HCT116 (cell line): Measurements from ENCODE around the gene CAPN9. TPM values are rescaled to one million over a fixed set of nuclear protein-coding genes. Genes with fewer than 3 reads are reported as not detected.

ENCODE experiments used
- ATAC-seq: fragments of 200-7000 bp; cut with Tn5 transposase; 2 replicates; pipeline ENCODE4 v1.9.1; 2020; ENCODE audit warnings: mild to moderate bottlenecking, moderate library complexity
- BruUV-seq: library from RNA; stranded (reverse); fragments of 400-500 nt; replicated peaks from 2 replicates; lab custom pipeline; 2021; lab: Mats Ljungman, UMichigan
- CTCF ChIA-PET: fragments of 300-600 bp; sonication (Branson Sonifier 250); formaldehyde crosslinking; loops from one replicate; lab custom pipeline; 2021; ENCODE audit warnings: antibody characterized with exemption; lab: Charles Lee
- POLR2A ChIA-PET: fragments of 300-600, 350-600 bp; sonication (Branson Sonifier 250); formaldehyde crosslinking; loops from one replicate; lab custom pipeline; 2021; ENCODE audit warnings: antibody characterized with exemption; lab: Charles Lee
- RAD21 ChIA-PET, 2 experiments: fragments of 300-600 bp; sonication (Branson Sonifier 250); formaldehyde crosslinking; loops; one replicate each; lab custom pipeline; 2023; ENCODE audit warnings: low total read pairs in 2 of 2; ENCODE audit not compliant: uncharacterized antibody in 2 of 2, unreplicated experiment in 2 of 2, low non-redundant PET in 1 of 2; lab: Charles Lee
- DNase-seq: peaks from one replicate; pipeline ENCODE4 v3.0.0-alpha.2; 2010; ENCODE audit warnings: low read depth, low spot score
- H2AFZ ChIP-seq: fragments of 200-600 bp; shearing (Covaris generic), sonication (generic); 2 replicates; pipeline ENCODE4 v1.6.1; 2017; ENCODE audit warnings: low read depth, mixed run types, mixed read lengths, antibody characterized with exemption, low read length; ENCODE audit not compliant: poor library complexity, severe bottlenecking
- H3K27ac ChIP-seq: 2 replicates; pipeline ENCODE4 v1.5.1; 2012; ENCODE audit warnings: low read depth, low read length
- H3K27me3 ChIP-seq: fragments of 200-600 bp; sonication (generic); 2 replicates; pipeline ENCODE4 v1.6.1; 2016; ENCODE audit warnings: mixed run types, low read length, mixed read lengths; ENCODE audit not compliant: insufficient read depth
- H3K36me3 ChIP-seq, 2 experiments: fragments of 200-500 bp in 1 of 2; fragments of 200-600 bp in 1 of 2; sonication (Bioruptor generic) in 1 of 2; sonication (generic) in 1 of 2; 2 replicates each; pipeline versions ENCODE4 v1.5.1 to v1.6.1; 2014 to 2016; ENCODE audit warnings: low read length in 2 of 2, inconsistent platforms in 1 of 2, mixed read lengths in 1 of 2, mixed run types in 1 of 2; ENCODE audit not compliant: insufficient read depth in 2 of 2, control insufficient read depth in 1 of 2
- H3K4me1 ChIP-seq, 2 experiments: fragments of 200-600 bp in 1 of 2; sonication (generic) in 1 of 2; 2 replicates each; pipeline versions ENCODE4 v1.5.1 to v1.6.1; 2012 to 2017; ENCODE audit warnings: low read length in 2 of 2, inconsistent platforms in 1 of 2, mild to moderate bottlenecking in 1 of 2, mixed read lengths in 1 of 2, mixed run types in 1 of 2, moderate library complexity in 1 of 2; ENCODE audit not compliant: insufficient read depth in 2 of 2, control insufficient read depth in 1 of 2
- H3K4me2 ChIP-seq: fragments of 200-600 bp; sonication (generic); 2 replicates; pipeline ENCODE4 v1.6.1; 2017; ENCODE audit warnings: mixed run types, low read length, mixed read lengths
- H3K4me3 ChIP-seq, 2 experiments: fragments of 200-600 bp in 1 of 2; sonication (generic) in 1 of 2; replicated peaks in 1 of 2; 2 replicates each; pipeline ENCODE4 v1.5.1; 2011 to 2016; ENCODE audit warnings: low read length in 2 of 2, control low read depth in 1 of 2, low read depth in 1 of 2, mild to moderate bottlenecking in 1 of 2, mixed read lengths in 1 of 2, mixed run types in 1 of 2
- H3K79me2 ChIP-seq: fragments of 200-600 bp; sonication (generic); 2 replicates; pipeline ENCODE4 v1.6.1; 2017; ENCODE audit warnings: mild to moderate bottlenecking, mixed run types, low read length, moderate library complexity, mixed read lengths; ENCODE audit not compliant: insufficient read depth
- H3K9ac ChIP-seq: fragments of 200-600 bp; sonication (generic); 2 replicates; pipeline ENCODE4 v1.6.1; 2016; ENCODE audit warnings: low read length, mixed read lengths
- H3K9me2 ChIP-seq: fragments of 200-600 bp; sonication (generic), shearing (Covaris generic); 2 replicates; pipeline ENCODE4 v1.6.1; 2017; ENCODE audit warnings: mixed run types, mild to moderate bottlenecking, moderate library complexity; ENCODE audit not compliant: insufficient read depth
- H3K9me3 ChIP-seq, 2 experiments: fragments of 200-500 bp in 1 of 2; fragments of 200-600 bp in 1 of 2; sonication (Bioruptor generic) in 1 of 2; sonication (generic) in 1 of 2; 2 replicates each; pipeline ENCODE4 v1.6.1; 2014 to 2017; ENCODE audit warnings: low read length in 2 of 2, mixed read lengths in 2 of 2, inconsistent platforms in 1 of 2, low read depth in 1 of 2, mild to moderate bottlenecking in 1 of 2, mixed run types in 1 of 2, moderate library complexity in 1 of 2; ENCODE audit not compliant: control insufficient read depth in 1 of 2, insufficient read depth in 1 of 2
- H4K20me1 ChIP-seq: fragments of 200-600 bp; sonication (generic), shearing (Covaris generic); 2 replicates; pipeline ENCODE4 v1.6.1; 2017; ENCODE audit warnings: mixed run types, mild to moderate bottlenecking, moderate library complexity; ENCODE audit not compliant: insufficient read depth
- ATF3 ChIP-seq: IDR thresholded peaks from 2 replicates; pipeline ENCODE4 v1.6.1; 2012
- CEBPB ChIP-seq: IDR thresholded peaks from 2 replicates; pipeline ENCODE4 v1.6.1; 2012; ENCODE audit warnings: low read depth
- EZH2 ChIP-seq: fragments of 200-600 bp; sonication (generic); IDR thresholded peaks from 2 replicates; pipeline ENCODE4 v1.6.1; 2017; ENCODE audit warnings: antibody characterized with exemption, mixed run types
- EZH2phosphoT487 ChIP-seq: fragments of 200-600 bp; IDR thresholded peaks from 2 replicates; pipeline ENCODE4 v1.6.1; 2018; ENCODE audit warnings: antibody characterized with exemption, borderline replicate concordance
- JUND ChIP-seq: IDR thresholded peaks from 2 replicates; pipeline ENCODE4 v1.6.1; 2012
- POLR2AphosphoS5 ChIP-seq: IDR thresholded peaks from 2 replicates; pipeline ENCODE4 v1.6.1; 2011; ENCODE audit warnings: mild to moderate bottlenecking, low read depth, low read length, moderate library complexity
- SIN3A ChIP-seq: IDR thresholded peaks from 2 replicates; pipeline ENCODE4 v1.6.1; 2012; ENCODE audit warnings: low read depth
- ZFX ChIP-seq: fragments of 450-650 bp; IDR thresholded peaks from 2 replicates; pipeline ENCODE4 v1.6.1; 2017
- ZNF274 ChIP-seq: fragments of 200-500 bp; sonication (Bioruptor generic); IDR thresholded peaks from 2 replicates; pipeline ENCODE4 v1.6.1; 2014; ENCODE audit warnings: mild to moderate bottlenecking, low read depth, low read length, inconsistent platforms
- intact Hi-C: fragments of 100-400 bp; cut with micrococcal nuclease; formaldehyde crosslinking; loops from 2 replicates; pipeline ENCODE4 v1.10.0; 2022
- total RNA-seq: library from RNA; stranded (reverse); gene quantifications from one replicate; pipeline ENCODE4 v1.2.1, GENCODE V29; 2021; ENCODE audit not compliant: unreplicated experiment
- TF ChIP-seq, protein P1 (sequence below): IDR thresholded peaks from 2 replicates; pipeline ENCODE4 v1.6.1; 2011; ENCODE audit warnings: mild to moderate bottlenecking, low read length, moderate library complexity; ENCODE audit not compliant: insufficient replicate concordance; ENCODE audit errors: extremely low read depth

The CAPN9 gene
- total RNA-seq, 1 experiment from 2014 or later: not detected

GRCh38 chr1:230790026-230790425 is 42.8 kb downstream of the CAPN9 start:
- no peaks in the 10 kb centered on the region for H3K9me3 ChIP-seq
- intact Hi-C loops: no loop called here
- no peak overlapping the region for H3K4me3 ChIP-seq
- CTCF ChIA-PET: no interaction called here
- H3K27ac ChIP-seq: no peak overlapping the region
- no peaks in the 10 kb centered on the region for H3K27me3 ChIP-seq
- BruUV-seq: no TSS peak
- no peak overlapping the region for H2AFZ ChIP-seq
- no peaks in the 10 kb centered on the region for H3K79me2 ChIP-seq
- no peaks in the 10 kb centered on the region for H3K4me1 ChIP-seq
- RAD21 ChIA-PET: no interaction called here
- H4K20me1 ChIP-seq: no peaks in the 10 kb centered on the region
- TF ChIP-seq, protein P1, sequence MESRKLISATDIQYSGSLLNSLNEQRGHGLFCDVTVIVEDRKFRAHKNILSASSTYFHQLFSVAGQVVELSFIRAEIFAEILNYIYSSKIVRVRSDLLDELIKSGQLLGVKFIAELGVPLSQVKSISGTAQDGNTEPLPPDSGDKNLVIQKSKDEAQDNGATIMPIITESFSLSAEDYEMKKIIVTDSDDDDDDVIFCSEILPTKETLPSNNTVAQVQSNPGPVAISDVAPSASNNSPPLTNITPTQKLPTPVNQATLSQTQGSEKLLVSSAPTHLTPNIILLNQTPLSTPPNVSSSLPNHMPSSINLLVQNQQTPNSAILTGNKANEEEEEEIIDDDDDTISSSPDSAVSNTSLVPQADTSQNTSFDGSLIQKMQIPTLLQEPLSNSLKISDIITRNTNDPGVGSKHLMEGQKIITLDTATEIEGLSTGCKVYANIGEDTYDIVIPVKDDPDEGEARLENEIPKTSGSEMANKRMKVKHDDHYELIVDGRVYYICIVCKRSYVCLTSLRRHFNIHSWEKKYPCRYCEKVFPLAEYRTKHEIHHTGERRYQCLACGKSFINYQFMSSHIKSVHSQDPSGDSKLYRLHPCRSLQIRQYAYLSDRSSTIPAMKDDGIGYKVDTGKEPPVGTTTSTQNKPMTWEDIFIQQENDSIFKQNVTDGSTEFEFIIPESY: no peak
- TF ChIP-seq POLR2AphosphoS5 (no peak), ATF3 (no peak), ZNF274 (no peak), EZH2 (no peak), ZFX (no peak), JUND (no peak), CEBPB (no peak), SIN3A (no peak), EZH2phosphoT487 (no peak)
- ATAC-seq: no peak
- H3K9ac ChIP-seq: no peak overlapping the region
- no peaks in the 10 kb centered on the region for H3K9me2 ChIP-seq
- no peaks in the 10 kb centered on the region for H3K36me3 ChIP-seq
- POLR2A ChIA-PET: no interaction called here
- H3K4me2 ChIP-seq: no peak overlapping the region
- DNase-seq: no peak
